Hepatocyte (in vitro differentiated cells): Measurements from ENCODE around the gene ZNF79.

Experiments
- EZH2phosphoT487 ChIP-seq: fragments of 200-600 bp; sonication (generic); IDR thresholded peaks from one replicate; pipeline ENCODE4 v1.6.1; 2018; ENCODE audit warnings: antibody characterized with exemption, mild to moderate bottlenecking, low read depth, moderate library complexity; ENCODE audit not compliant: unreplicated experiment, severe bottlenecking
- TF ChIP-seq, protein P1 (sequence below): fragments of 200-600 bp; sonication (generic); IDR thresholded peaks from 2 replicates; pipeline ENCODE4 v1.5.1; 2016; ENCODE audit warnings: antibody characterized with exemption, mild to moderate bottlenecking; ENCODE audit not compliant: poor library complexity

DNA sequence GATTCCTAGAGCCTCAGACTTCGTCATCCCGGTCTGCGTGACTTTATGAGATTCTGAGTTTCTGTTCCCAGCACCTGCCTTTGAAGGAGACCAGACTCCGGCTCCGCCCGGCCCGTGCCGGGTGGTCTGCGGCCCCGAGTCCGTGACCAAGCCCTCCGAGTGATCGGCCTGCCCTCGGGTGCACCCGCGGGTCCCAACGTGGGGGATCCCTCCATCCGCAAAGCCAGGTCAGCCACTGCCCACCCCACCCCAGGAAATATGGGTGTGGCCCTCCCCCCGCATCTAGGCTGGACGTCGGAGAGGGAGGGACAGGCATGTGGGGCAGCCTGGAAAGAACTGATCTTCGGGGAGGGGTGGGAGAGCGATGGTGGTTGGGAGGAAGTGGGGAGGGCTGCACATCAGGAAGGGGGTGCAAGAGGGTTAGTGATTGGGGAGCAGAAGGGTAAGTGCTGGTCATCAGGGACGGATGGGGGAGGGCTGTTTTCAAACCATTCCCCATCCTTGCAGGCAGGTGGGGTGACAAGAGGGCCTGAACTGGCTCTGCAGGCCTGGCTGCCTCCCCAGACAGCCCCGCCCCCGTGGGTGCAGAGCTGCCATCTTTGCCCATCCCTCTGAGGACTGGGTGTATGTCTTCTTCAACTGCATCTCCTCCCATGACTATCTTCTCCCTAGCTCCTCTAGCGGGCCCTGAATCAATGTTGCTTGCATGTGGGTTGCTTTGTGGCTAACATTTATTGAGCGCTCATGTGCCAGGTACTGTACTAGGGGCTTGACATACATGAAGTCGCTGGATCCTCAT is 27.9 kb downstream of the ZNF79 start:
- TF ChIP-seq, protein P1, sequence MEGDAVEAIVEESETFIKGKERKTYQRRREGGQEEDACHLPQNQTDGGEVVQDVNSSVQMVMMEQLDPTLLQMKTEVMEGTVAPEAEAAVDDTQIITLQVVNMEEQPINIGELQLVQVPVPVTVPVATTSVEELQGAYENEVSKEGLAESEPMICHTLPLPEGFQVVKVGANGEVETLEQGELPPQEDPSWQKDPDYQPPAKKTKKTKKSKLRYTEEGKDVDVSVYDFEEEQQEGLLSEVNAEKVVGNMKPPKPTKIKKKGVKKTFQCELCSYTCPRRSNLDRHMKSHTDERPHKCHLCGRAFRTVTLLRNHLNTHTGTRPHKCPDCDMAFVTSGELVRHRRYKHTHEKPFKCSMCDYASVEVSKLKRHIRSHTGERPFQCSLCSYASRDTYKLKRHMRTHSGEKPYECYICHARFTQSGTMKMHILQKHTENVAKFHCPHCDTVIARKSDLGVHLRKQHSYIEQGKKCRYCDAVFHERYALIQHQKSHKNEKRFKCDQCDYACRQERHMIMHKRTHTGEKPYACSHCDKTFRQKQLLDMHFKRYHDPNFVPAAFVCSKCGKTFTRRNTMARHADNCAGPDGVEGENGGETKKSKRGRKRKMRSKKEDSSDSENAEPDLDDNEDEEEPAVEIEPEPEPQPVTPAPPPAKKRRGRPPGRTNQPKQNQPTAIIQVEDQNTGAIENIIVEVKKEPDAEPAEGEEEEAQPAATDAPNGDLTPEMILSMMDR: no peak
- TF ChIP-seq EZH2phosphoT487: no peak
